GM12892 (cell line): ENCODE measurements around the gene PDE6G.

Experiments used
- DNase-seq: peaks from one replicate; pipeline ENCODE4 v3.0.0; 2011; ENCODE audit not compliant: insufficient read length
- FAIRE-seq: peaks from 2 replicates; lab custom pipeline; 2011; peaks lifted over from hg19 to GRCh38; lab: Jason Lieb, UNC
- POLR2A ChIP-seq: IDR thresholded peaks from 2 replicates; pipeline ENCODE4 v1.6.1; 2011; ENCODE audit warnings: low read depth, low read length, control low read depth
- POLR2AphosphoS5 ChIP-seq: IDR thresholded peaks from 2 replicates; pipeline ENCODE4 v1.6.1; 2011; ENCODE audit warnings: low read depth, low read length, control low read depth
- TAF1 ChIP-seq: IDR thresholded peaks from 2 replicates; pipeline ENCODE4 v1.6.1; 2011; ENCODE audit warnings: low read depth, mild to moderate bottlenecking, control low read depth, low read length, borderline replicate concordance

Gene PDE6G

GRCh38 chr17:81652906-81653771, 3.2 kb downstream of the PDE6G start:
- FAIRE-seq (no peak), DNase-seq (no peak)
- no peak for TF ChIP-seq POLR2A
- no peak for TF ChIP-seq POLR2AphosphoS5
- no peak for TF ChIP-seq TAF1

DNA sequence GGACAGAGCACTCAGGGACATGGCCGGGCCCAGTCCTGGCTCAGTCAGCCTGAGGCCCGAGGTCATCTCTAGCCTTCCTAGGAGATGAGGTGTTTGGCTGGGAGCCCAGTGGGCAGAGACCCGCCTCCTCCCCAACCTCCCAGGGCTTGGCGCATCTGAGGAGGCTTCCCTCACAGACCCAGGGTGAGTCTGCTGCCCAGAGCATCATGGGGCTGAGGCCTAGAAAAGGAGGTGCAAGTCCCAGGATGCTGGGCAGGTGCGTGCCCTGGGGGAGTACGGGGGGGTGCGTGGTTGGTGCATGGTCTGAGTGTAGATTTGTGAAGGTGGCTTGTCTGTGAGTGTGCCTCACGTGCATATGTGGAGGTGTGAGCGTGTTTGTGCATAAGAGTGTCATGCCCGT, 4.7 kb downstream of the PDE6G start:
- no peak for TF ChIP-seq TAF1
- no peak for TF ChIP-seq POLR2AphosphoS5
- TF ChIP-seq POLR2A = no peak
- FAIRE-seq = no peak
- DNase-seq = no peak

DNA sequence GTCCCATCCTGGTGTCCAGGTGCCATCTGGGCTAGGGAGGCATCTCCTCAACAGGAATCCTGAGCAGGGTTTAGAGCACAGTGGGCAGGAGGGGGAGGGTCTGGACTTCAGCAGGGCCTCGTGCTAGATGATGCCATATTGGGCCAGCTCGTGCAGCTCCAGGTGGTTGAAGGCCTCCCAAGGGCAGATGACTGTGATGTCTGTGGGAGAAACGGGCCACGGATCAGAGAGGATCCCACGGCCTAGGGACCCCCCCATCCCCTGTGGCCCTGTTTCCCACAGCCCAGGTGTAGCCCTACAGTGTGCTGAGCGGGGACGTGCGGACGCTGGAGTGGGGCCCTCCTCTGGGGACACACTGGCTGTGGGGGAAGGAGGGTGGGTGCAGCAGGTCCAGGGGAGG, 5.4 kb downstream of the PDE6G start:
- FAIRE-seq (no peak), DNase-seq (no peak)
- TF ChIP-seq TAF1 (no peak), POLR2AphosphoS5 (no peak), POLR2A (no peak)

- DNase-seq = peak; percentile 6
- FAIRE-seq = no peak
- TF ChIP-seq TAF1 (no peak), POLR2A (no peak), POLR2AphosphoS5 (no peak)
Measured at GRCh38 chr17:81648707-81649085, 7.6 kb downstream of the PDE6G start.

GRCh38 chr17:81648013-81648706, 8.2 kb downstream of the PDE6G start:
- no peak for TF ChIP-seq POLR2AphosphoS5
- TF ChIP-seq TAF1 = no peak
- no peak for TF ChIP-seq POLR2A
- FAIRE-seq (no peak), DNase-seq (peak; percentile 15)

DNA sequence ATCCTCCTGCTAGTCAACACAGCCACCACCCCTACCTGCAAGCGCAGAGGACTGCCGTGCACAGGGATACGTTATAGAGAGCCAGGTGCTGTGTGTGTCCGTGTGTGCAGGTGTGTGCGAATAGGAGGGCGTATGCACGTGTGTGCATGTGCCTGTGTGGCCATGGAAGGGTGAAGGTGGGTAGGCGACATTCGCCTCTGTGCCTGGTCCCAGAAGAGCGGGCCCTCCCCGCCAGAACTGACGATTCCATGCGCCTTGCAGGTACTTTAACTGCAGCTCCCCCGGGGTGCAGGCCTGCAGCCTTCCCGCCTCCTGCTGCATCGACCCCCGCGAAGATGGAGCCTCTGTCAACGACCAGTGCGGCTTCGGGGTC, 8.7 kb downstream of the PDE6G start:
- peak; percentile 0 for DNase-seq
- no peak for TF ChIP-seq POLR2AphosphoS5
- TF ChIP-seq TAF1 = no peak
- TF ChIP-seq POLR2A = no peak
- no peak for FAIRE-seq

- no peak for FAIRE-seq
- TF ChIP-seq TAF1 (no peak), POLR2A (no peak), POLR2AphosphoS5 (no peak)
- peak; percentile 13 for DNase-seq
Measured at GRCh38 chr17:81646869-81647600, 9.3 kb downstream of the PDE6G start.

DNA sequence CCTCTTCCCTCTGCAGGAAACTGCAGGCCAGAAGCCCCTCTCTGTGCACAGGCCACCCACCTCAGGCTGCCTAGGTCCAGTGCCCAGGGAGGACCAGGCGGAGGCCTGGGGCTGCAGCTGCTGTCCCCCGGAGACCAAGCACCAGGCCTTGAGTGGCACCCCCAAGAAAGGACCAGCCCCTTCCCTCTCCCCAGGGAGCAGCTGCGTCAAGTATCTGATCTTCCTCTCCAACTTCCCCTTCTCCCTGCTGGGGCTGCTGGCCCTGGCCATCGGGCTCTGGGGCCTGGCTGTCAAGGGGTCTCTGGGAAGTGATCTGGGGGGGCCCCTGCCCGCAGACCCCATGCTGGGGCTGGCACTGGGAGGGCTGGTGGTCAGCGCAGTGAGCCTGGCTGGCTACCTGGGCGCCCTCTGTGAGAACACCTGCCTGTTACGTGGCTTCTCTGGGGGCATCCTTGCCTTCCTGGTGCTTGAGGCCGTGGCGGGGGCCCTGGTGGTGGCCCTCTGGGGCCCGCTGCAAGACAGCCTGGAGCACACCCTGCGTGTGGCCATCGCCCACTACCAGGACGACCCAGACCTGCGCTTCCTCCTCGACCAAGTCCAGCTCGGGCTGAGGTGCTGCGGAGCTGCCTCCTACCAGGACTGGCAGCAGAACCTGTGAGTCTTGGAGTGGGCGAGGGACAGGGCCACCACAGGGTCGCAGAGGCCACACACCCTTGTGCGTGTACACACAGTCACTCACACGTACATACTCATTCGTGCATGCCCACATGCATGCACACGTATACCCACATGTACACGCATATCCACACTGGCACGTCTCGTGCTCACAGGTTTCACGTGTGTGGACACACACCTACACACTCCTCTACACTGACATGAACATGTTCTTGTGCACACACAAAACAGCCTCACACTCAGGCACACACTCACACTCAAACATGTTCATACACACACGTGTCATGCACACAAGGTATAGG, 11.1 kb downstream of the PDE6G start:
- no peak for DNase-seq
- TF ChIP-seq TAF1 (no peak), POLR2A (no peak), POLR2AphosphoS5 (no peak)
- FAIRE-seq = no peak

GRCh38 chr17:81644496-81644895, 11.8 kb downstream of the PDE6G start:
- TF ChIP-seq POLR2AphosphoS5 (no peak), POLR2A (no peak), TAF1 (no peak)
- DNase-seq (no peak), FAIRE-seq (no peak)

- no peak for DNase-seq
- no peak for FAIRE-seq
- TF ChIP-seq TAF1 (no peak), POLR2AphosphoS5 (no peak), POLR2A (no peak)
Measured at GRCh38 chr17:81641825-81642489, 14.4 kb downstream of the PDE6G start.

DNA sequence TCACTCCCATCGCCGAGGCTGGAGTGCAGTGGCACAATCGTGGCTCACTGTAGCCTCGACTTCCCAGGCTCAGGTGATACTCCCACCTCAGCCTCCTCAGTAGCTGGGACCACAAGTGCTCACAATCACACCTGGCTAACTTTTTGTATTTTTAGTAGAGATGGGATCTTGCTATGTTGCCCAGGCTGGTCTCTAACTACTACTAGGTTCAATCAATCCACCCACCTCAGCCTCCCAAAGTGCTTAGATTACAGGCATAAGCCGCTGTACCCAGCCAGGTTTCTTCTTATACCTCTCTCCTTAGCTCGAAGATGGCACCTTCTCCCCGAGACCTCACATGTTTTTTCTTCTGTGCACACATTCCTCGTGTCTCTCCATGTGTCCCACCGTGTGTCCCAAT, 16.3 kb downstream of the PDE6G start:
- FAIRE-seq (no peak), DNase-seq (no peak)
- TF ChIP-seq TAF1 (no peak), POLR2AphosphoS5 (no peak), POLR2A (no peak)
